ENCODE results near the gene HMOX1. TPM values are rescaled to one million over a fixed set of nuclear protein-coding genes. Genes with fewer than 3 reads are reported as not detected.

Gene HMOX1
- total and polyA plus RNA-seq, 2 donors (not counting 3 experiments of a cell fraction or from before 2014, with no cell fraction given): 41.1 to 69.1 TPM

- Histone ChIP-seq H3K9ac (replicated peaks; ENCODE audit: extremely low read depth, insufficient read depth, low read length) (no peak overlapping the region), H3K79me2 (ENCODE audit: control insufficient read depth, insufficient read depth, low read length) (no peaks in the 10 kb centered on the region), H2AFZ (ENCODE audit: low read depth, low read length) (no peak overlapping the region), H3K4me3 (replicated peaks in 1 of 3; ENCODE audit: insufficient read depth in 1 of 3, low read depth in 1 of 3, low read length in 3 of 3) (no peak overlapping the region), H3K27ac (ENCODE audit: insufficient read depth, low read depth, low read length) (no peak overlapping the region), H3K36me3 (ENCODE audit: control insufficient read depth in 2 of 2, extremely low read depth in 1 of 2, insufficient read depth in 2 of 2, low read length in 2 of 2) (peaks cover 0 to 3% of the 10 kb centered on the region in 2 experiments), H3K27me3 (ENCODE audit: control insufficient read depth in 2 of 2, insufficient read depth in 2 of 2, low read length in 2 of 2) (no peaks in the 10 kb centered on the region), H3K9me1 (replicated peaks; ENCODE audit: control insufficient read depth, extremely low read depth, insufficient read depth, low read length) (no peaks in the 10 kb centered on the region), H3K4me1 (ENCODE audit: control insufficient read depth, extremely low read depth, insufficient read depth, low read length) (peaks cover 14% of the 10 kb centered on the region), H3K9me3 (replicated peaks; ENCODE audit: control insufficient read depth, insufficient read depth, low read length) (no peaks in the 10 kb centered on the region), H4K20me1 (replicated peaks; ENCODE audit: control insufficient read depth, extremely low read depth, insufficient read depth, low read length) (no peaks in the 10 kb centered on the region), H3K4me2 (ENCODE audit: insufficient read depth, low read length) (no peak overlapping the region)
- no TSS peak for BruUV-seq (replicated peaks)
- dilution Hi-C loops (cut with MboI; ENCODE audit: extremely low pct_ligation_motif_present, low sequenced_read_pairs) (no loop called here), intact Hi-C loops (cut with micrococcal nuclease) (no loop called here)
- DNase-seq (ENCODE audit: low read depth, low spot score) (no peak), FAIRE-seq (no peak)
- ChIA-PET POLR2A (no interaction called here), CTCF (interaction anchor here (0.6 to 2.4 kb wide), 7 partner anchors 7 to 488 kb away, joined by 3 to 41 read pairs (median 4); partner anchors contain the start of gene HMOX1)
- no peak for TF ChIP-seq GATA2 (IDR thresholded peaks at IDR 0.05; ENCODE audit: insufficient read depth, insufficient read length, low read depth, low read length)
- no peak for TF ChIP-seq EZH2 (IDR thresholded peaks at IDR 0.05; ENCODE audit: borderline replicate concordance, low read depth, low read length, severe bottlenecking)
- TF ChIP-seq JUN (IDR thresholded peaks at IDR 0.05; ENCODE audit: borderline replicate concordance, insufficient read depth, insufficient read length, low read depth): no peak
- TF ChIP-seq POLR2AphosphoS5 (IDR thresholded peaks at IDR 0.05; ENCODE audit: insufficient read depth, low read depth, low read length): no peak
- TF ChIP-seq MYC (IDR thresholded peaks at IDR 0.05; ENCODE audit: low read depth, low read length): no peak
- no peak for TF ChIP-seq CTCF (IDR thresholded peaks at IDR 0.05; ENCODE audit: extremely low read depth in 1 of 2, insufficient read depth in 1 of 2, low read depth in 1 of 2, low read length in 2 of 2)
- no peak for TF ChIP-seq FOS (IDR thresholded peaks at IDR 0.05; ENCODE audit: borderline replicate concordance, insufficient read depth, low read length)
- TF ChIP-seq MAX (IDR thresholded peaks at IDR 0.05; ENCODE audit: insufficient read depth, insufficient read length): no peak
- TF ChIP-seq POLR2A (IDR thresholded peaks at IDR 0.05; ENCODE audit: low read depth, low read length): no peak
Observed at GRCh38 chr22:35349368-35349703, 31.6 kb upstream of the HMOX1 start.

Data from endothelial cell of umbilical vein (primary cell).